Spleen (tissue), 7 donors: ENCODE measurements around the gene CDK14.

ENCODE experiments used
- CTCF ChIP-seq, 11 experiments: fragments of 200-600 bp in 7 of 11; fragments of 450-650 bp in 4 of 11; sonication (generic) in 4 of 11; IDR thresholded peaks in 8 of 11; conservative IDR thresholded peaks in 3 of 11; 1 replicate in 7 of 11; 2 replicates in 4 of 11; pipeline versions ENCODE4 v1.4.0 to v1.8.0; 2016 to 2021; ENCODE audit warnings: antibody characterized with exemption in 11 of 11, inconsistent platforms in 4 of 11, mild to moderate bottlenecking in 1 of 11
- POLR2A ChIP-seq, 3 donors: fragments of 450-650 bp; IDR thresholded peaks; one replicate each; pipeline ENCODE4 v1.5.1; 2017; ENCODE audit warnings: antibody characterized with exemption in 3 of 3, mild to moderate bottlenecking in 1 of 3
- POLR2AphosphoS5 ChIP-seq, 3 donors: sonication (generic); formaldehyde crosslinking; IDR thresholded peaks; one replicate each; pipeline ENCODE4 v1.5.1; 2017; ENCODE audit warnings: antibody characterized with exemption in 3 of 3
- donor health status: DM: no; HTN: no; CAD: no; lungs with moderate emphysema.
- donor health status: DM: no; HTN: no; CAD: no.
- donor health status: DM: no; HTN: no; CAD: no.

- no peak for TF ChIP-seq POLR2AphosphoS5 (IDR thresholded peaks at IDR 0.05)
- no peak for TF ChIP-seq CTCF (IDR thresholded peaks at IDR 0.05 in 8 of 11, conservative IDR thresholded peaks at IDR 0.05 in 3 of 11)
- no peak for TF ChIP-seq POLR2A (IDR thresholded peaks at IDR 0.05)
These were observed 630.3 kb downstream of the CDK14 start for GRCh38 chr7:91226411-91226810.
